Peyer's patch (tissue), 4 donors: ENCODE data around the gene LUC7L2.

Source experiments
- POLR2A ChIP-seq, 2 donors: fragments of 450-650 bp; IDR thresholded peaks; one replicate each; pipeline ENCODE4 v1.5.1; 2017; ENCODE audit warnings: antibody characterized with exemption in 2 of 2, mild to moderate bottlenecking in 2 of 2, moderate library complexity in 2 of 2
- TF ChIP-seq, protein P1 (sequence below), 6 experiments: fragments of 450-650 bp in 4 of 6; fragments of 200-600 bp in 2 of 6; sonication (generic) in 1 of 6; IDR thresholded peaks; one replicate each; pipeline ENCODE4 v1.5.1; 2017 to 2019; ENCODE audit warnings: antibody characterized with exemption in 6 of 6, mild to moderate bottlenecking in 3 of 6, moderate library complexity in 1 of 6

DNA sequence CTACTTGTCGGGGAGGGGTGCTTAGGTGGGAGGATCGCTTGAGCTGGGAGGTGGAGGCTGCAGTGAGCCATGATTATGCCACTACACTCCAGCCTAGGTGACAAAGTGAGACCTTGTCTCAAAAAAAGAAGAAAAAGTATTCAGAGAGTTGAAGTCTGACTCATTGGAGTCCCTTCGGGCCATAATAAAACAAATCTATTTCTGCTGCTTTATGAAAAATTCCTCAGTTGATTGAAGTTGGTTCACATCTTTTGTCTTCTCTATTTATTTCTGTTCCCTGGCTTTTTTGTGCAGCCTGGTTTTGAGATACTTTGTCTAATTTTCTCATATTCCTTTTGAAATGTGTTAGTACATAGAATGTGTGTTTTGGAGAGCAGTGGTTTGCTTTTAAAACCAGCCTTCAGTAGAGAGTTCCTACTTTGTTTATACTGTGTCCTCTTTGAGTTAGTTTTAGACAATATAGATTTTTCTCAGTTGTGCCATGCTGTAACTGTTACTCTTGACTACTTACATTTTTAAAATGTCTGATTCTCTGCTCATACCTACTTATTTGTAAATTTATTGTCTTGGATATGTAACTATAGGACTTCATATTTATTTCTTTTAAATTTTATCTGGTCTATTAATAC, 36.7 kb downstream of the LUC7L2 start:
- TF ChIP-seq, protein P1, sequence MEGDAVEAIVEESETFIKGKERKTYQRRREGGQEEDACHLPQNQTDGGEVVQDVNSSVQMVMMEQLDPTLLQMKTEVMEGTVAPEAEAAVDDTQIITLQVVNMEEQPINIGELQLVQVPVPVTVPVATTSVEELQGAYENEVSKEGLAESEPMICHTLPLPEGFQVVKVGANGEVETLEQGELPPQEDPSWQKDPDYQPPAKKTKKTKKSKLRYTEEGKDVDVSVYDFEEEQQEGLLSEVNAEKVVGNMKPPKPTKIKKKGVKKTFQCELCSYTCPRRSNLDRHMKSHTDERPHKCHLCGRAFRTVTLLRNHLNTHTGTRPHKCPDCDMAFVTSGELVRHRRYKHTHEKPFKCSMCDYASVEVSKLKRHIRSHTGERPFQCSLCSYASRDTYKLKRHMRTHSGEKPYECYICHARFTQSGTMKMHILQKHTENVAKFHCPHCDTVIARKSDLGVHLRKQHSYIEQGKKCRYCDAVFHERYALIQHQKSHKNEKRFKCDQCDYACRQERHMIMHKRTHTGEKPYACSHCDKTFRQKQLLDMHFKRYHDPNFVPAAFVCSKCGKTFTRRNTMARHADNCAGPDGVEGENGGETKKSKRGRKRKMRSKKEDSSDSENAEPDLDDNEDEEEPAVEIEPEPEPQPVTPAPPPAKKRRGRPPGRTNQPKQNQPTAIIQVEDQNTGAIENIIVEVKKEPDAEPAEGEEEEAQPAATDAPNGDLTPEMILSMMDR (IDR thresholded peaks at IDR 0.05), result no peak
- TF ChIP-seq POLR2A (IDR thresholded peaks at IDR 0.05), result no peak
